B cell (primary cell): Measurements from ENCODE around the gene LMO1. TPM values are rescaled to one million over a fixed set of nuclear protein-coding genes. Genes with fewer than 3 reads are reported as not detected.

ENCODE experiments used
- ATAC-seq: fragments of 200-7000 bp; cut with Tn5 transposase; one replicate; pipeline ENCODE4 v1.10.0; 2021; ENCODE audit warnings: low read depth, mild to moderate bottlenecking, moderate number of reproducible peaks, moderate library complexity
- CTCF ChIA-PET: fragments of 350-600 bp; sonication (Branson Sonifier 250); formaldehyde crosslinking; loops from one replicate; lab custom pipeline; 2021; ENCODE audit warnings: antibody characterized with exemption, inconsistent platforms; lab: Charles Lee
- POLR2A ChIA-PET: fragments of 350-600 bp; sonication (Branson Sonifier 250); formaldehyde crosslinking; loops from one replicate; lab custom pipeline; 2021; ENCODE audit warnings: antibody characterized with exemption; lab: Charles Lee
- DNase-seq: peaks from one replicate; pipeline ENCODE4 v3.0.0; 2013
- H2AFZ ChIP-seq: 2 replicates; pipeline ENCODE4 v1.6.1; 2012; ENCODE audit warnings: mild to moderate bottlenecking, low read depth, low read length; ENCODE audit not compliant: insufficient read depth, poor library complexity, severe bottlenecking
- H3K27ac ChIP-seq, 2 donors: 1 replicate in 1 of 2; 2 replicates in 1 of 2; pipeline ENCODE4 v1.5.1; 2012 to 2013; ENCODE audit warnings: low read length in 2 of 2, mild to moderate bottlenecking in 2 of 2, moderate library complexity in 1 of 2
- H3K27me3 ChIP-seq, 4 experiments: fragments of 200-600 bp in 1 of 4; sonication (generic) in 1 of 4; replicated peaks in 1 of 4; 1 replicate in 2 of 4; 2 replicates in 2 of 4; pipeline versions ENCODE4 v1.6.1 to v1.7.0; 2013 to 2016; ENCODE audit warnings: low read length in 3 of 4, mild to moderate bottlenecking in 2 of 4, mixed read lengths in 1 of 4, moderate library complexity in 1 of 4; ENCODE audit not compliant: insufficient read depth in 4 of 4, control insufficient read depth in 3 of 4; ENCODE audit errors: control extremely low read depth in 1 of 4
- H3K36me3 ChIP-seq, 2 experiments: replicated peaks in 1 of 2; 1 replicate in 1 of 2; 2 replicates in 1 of 2; pipeline versions ENCODE4 v1.6.1 to v1.7.1; 2013; ENCODE audit warnings: low read length in 1 of 2; ENCODE audit not compliant: insufficient read depth in 2 of 2, control insufficient read depth in 1 of 2; ENCODE audit errors: control extremely low read depth in 1 of 2, extremely low read depth in 1 of 2
- H3K4me1 ChIP-seq, 2 donors: fragments of 200-600 bp in 1 of 2; sonication (generic) in 1 of 2; 1 replicate in 1 of 2; 2 replicates in 1 of 2; pipeline versions ENCODE4 v1.5.1 to v1.6.1; 2013 to 2017; ENCODE audit warnings: low read length in 2 of 2; ENCODE audit not compliant: control insufficient read depth in 2 of 2, insufficient read depth in 2 of 2
- H3K4me2 ChIP-seq: replicated peaks from 2 replicates; pipeline ENCODE3; 2012; ENCODE audit warnings: mild to moderate bottlenecking, low read depth, low read length; ENCODE audit not compliant: poor library complexity, severe bottlenecking
- H3K4me3 ChIP-seq, 5 experiments: fragments of 200-600 bp in 1 of 5; sonication (generic) in 1 of 5; 1 replicate in 3 of 5; 2 replicates in 2 of 5; pipeline versions ENCODE4 v1.5.1 to v1.7.0; 2011 to 2016; ENCODE audit warnings: low read length in 4 of 5, mild to moderate bottlenecking in 4 of 5, low read depth in 2 of 5, control low read depth in 1 of 5, moderate library complexity in 1 of 5; ENCODE audit not compliant: insufficient read depth in 1 of 5; ENCODE audit errors: control extremely low read depth in 1 of 5, extremely low read depth in 1 of 5
- H3K79me2 ChIP-seq: fragments of 200-600 bp; sonication (generic); one replicate; pipeline ENCODE4 v1.6.0; 2016; ENCODE audit warnings: low read length; ENCODE audit not compliant: control insufficient read depth, insufficient read depth
- H3K9ac ChIP-seq: fragments of 200-600 bp; sonication (generic); 2 replicates; pipeline ENCODE4 v1.6.1; 2017; ENCODE audit warnings: mild to moderate bottlenecking, low read length, moderate library complexity
- H3K9me3 ChIP-seq, 3 donors: one replicate each; pipeline versions ENCODE4 v1.6.1 to v1.7.1; 2013; ENCODE audit warnings: low read length in 2 of 3; ENCODE audit not compliant: control insufficient read depth in 2 of 3, insufficient read depth in 1 of 3; ENCODE audit errors: control extremely low read depth in 1 of 3
- H4K20me1 ChIP-seq: 2 replicates; pipeline ENCODE4 v1.6.0; 2012; ENCODE audit warnings: mild to moderate bottlenecking, low read length; ENCODE audit not compliant: insufficient read depth, control insufficient read depth, poor library complexity, severe bottlenecking
- H3K27ac Mint-ChIP-seq: one replicate; pipeline ENCODE4 v1.8.0; 2021; ENCODE audit warnings: mixed read lengths
- H3K27me3 Mint-ChIP-seq: one replicate; pipeline ENCODE4 v1.8.0; 2021; ENCODE audit warnings: mixed read lengths
- H3K4me1 Mint-ChIP-seq: one replicate; pipeline ENCODE4 v1.8.0; 2021; ENCODE audit warnings: mixed read lengths
- H3K4me3 Mint-ChIP-seq: one replicate; pipeline ENCODE4 v1.8.0; 2021; ENCODE audit warnings: mixed read lengths
- H3K9me3 Mint-ChIP-seq: one replicate; pipeline ENCODE4 v1.8.0; 2022; ENCODE audit warnings: mixed read lengths; ENCODE audit not compliant: insufficient read depth
- CTCF ChIP-seq: fragments of 200-600 bp; IDR thresholded peaks from one replicate; pipeline ENCODE4 v1.8.0; 2022; ENCODE audit warnings: antibody characterized with exemption, mild to moderate bottlenecking
- EZH2 ChIP-seq: IDR thresholded peaks from 2 replicates; pipeline ENCODE4 v1.6.1; 2012; ENCODE audit warnings: borderline replicate concordance, low read depth, mild to moderate bottlenecking, moderate library complexity, low read length; ENCODE audit not compliant: insufficient read depth, poor library complexity, severe bottlenecking
- WGBS: methylation state at CpG from one replicate; pipeline ENCODE4 v1.1.5; 2013; ENCODE audit warnings: missing lambda C conversion rate; ENCODE audit not compliant: insufficient coverage; 5-methylcytosine and 5-hydroxymethylcytosine counted together
- intact Hi-C: fragments of 100-400 bp; cut with micrococcal nuclease; formaldehyde crosslinking; loops from one replicate; pipeline ENCODE4 v1.10.0; 2022
- polyA plus RNA-seq: library from polyadenylated mRNA; depleted of rRNA; stranded (reverse); fragments of >200 nt; gene quantifications from 2 replicates; pipeline ENCODE4 v1.2.3, GENCODE V29; 2012
- total RNA-seq, 2 donors: library from RNA; stranded (reverse); fragments of 120-200 nt in 1 of 2; gene quantifications; 1 replicate in 1 of 2; 2 replicates in 1 of 2; pipeline versions ENCODE4 v1.2.3 to v1.2.4, GENCODE V29; 2013 to 2022

Gene LMO1
- total and polyA plus RNA-seq, 2 donors (not counting 1 experiment from before 2014, with no cell fraction given): 0.22 TPM; not detected in 1

GRCh38 chr11:8201644-8202365, 61.9 kb downstream of the LMO1 start:
- peak overlapping the region; percentile 65 for H3K4me3 Mint-ChIP-seq

More at GRCh38 chr11:8201644-8202365, 61.9 kb downstream of the LMO1 start:
- Histone ChIP-seq H3K27ac (peak overlapping the region; percentile 65 to 82), H3K4me1 (peaks cover 62 to 64% of the 10 kb centered on the region in 2 donors), H3K9me3 (no peaks in the 10 kb centered on the region), H3K4me3 (peak overlapping the region in 1 of 5 experiments; percentile 15), H2AFZ (no peak overlapping the region), H3K36me3 (no peaks in the 10 kb centered on the region), H4K20me1 (no peaks in the 10 kb centered on the region), H3K79me2 (peaks cover 16% of the 10 kb centered on the region), H3K4me2 (peak overlapping the region; percentile 72), H3K27me3 (no peaks in the 10 kb centered on the region), H3K9ac (peak overlapping the region; percentile 27)
- H3K27me3 Mint-ChIP-seq: no peaks in the 10 kb centered on the region
- peak overlapping the region; percentile 87 for H3K27ac Mint-ChIP-seq
- no peak for TF ChIP-seq EZH2
- TF ChIP-seq CTCF: no peak
- ATAC-seq (peak; percentile 87), DNase-seq (peak; percentile 90)
- H3K9me3 Mint-ChIP-seq: no peaks in the 10 kb centered on the region
- CTCF ChIA-PET: interaction anchor here (1.0 to 17.7 kb wide), 10 partner anchors 6 to 365 kb away, joined by 3 to 327 read pairs (median 4); partner anchors contain the start of gene LMO1
- POLR2A ChIA-PET: no interaction called here
- 32% methylated on average over 2 of the region's 4 CpGs for WGBS
- H3K4me1 Mint-ChIP-seq: peaks cover 63% of the 10 kb centered on the region
- intact Hi-C loops: loop anchor here (1.0 to 10.0 kb wide), 4 partner anchors 10 to 763 kb away; partner anchors contain the start of genes RIC3 and TMEM9B
